HG03354 (cell line): ENCODE measurements around the gene STK10.

Source experiments
- ATAC-seq: cut with Tn5 transposase; IDR thresholded peaks from one replicate; pipeline ENCODE4 v1.9.1; 2021; ENCODE audit warnings: mild to moderate bottlenecking; ENCODE audit not compliant: unreplicated experiment, poor library complexity, severe bottlenecking

STK10 gene

GRCh38 chr5:172146748-172147092 lies 41.3 kb downstream of the STK10 start:
- ATAC-seq = no peak

- ATAC-seq = no peak
These were observed 41.9 kb downstream of the STK10 start for GRCh38 chr5:172145870-172146747.

- ATAC-seq = no peak
These were observed 42.8 kb downstream of the STK10 start for GRCh38 chr5:172144931-172145869.

GRCh38 chr5:172144291-172144815 lies 43.7 kb downstream of the STK10 start:
- peak; percentile 70 for ATAC-seq

GRCh38 chr5:172143875-172144274 lies 44.1 kb downstream of the STK10 start:
- ATAC-seq = no peak

GRCh38 chr5:172142709-172143215 lies 45.3 kb downstream of the STK10 start:
- ATAC-seq = no peak

- no peak for ATAC-seq
These were observed 46.1 kb downstream of the STK10 start for GRCh38 chr5:172141949-172142319.

- ATAC-seq = no peak
These were observed 47.2 kb downstream of the STK10 start for GRCh38 chr5:172140866-172141265.

GRCh38 chr5:172140120-172140519 lies 47.9 kb downstream of the STK10 start:
- no peak for ATAC-seq

GRCh38 chr5:172137046-172137445 lies 51.0 kb downstream of the STK10 start:
- ATAC-seq = no peak

GRCh38 chr5:172133359-172134029 lies 54.5 kb downstream of the STK10 start:
- ATAC-seq = no peak

GRCh38 chr5:172131690-172132089 lies 56.3 kb downstream of the STK10 start:
- ATAC-seq = no peak

GRCh38 chr5:172129256-172129910 lies 58.6 kb downstream of the STK10 start:
- ATAC-seq = no peak

GRCh38 chr5:172127581-172127980 lies 60.4 kb downstream of the STK10 start:
- no peak for ATAC-seq

GRCh38 chr5:172123269-172123692 lies 64.7 kb downstream of the STK10 start:
- ATAC-seq = no peak

GRCh38 chr5:172119921-172120688 lies 67.9 kb downstream of the STK10 start:
- ATAC-seq = no peak

GRCh38 chr5:172118891-172119290 lies 69.1 kb downstream of the STK10 start:
- no peak for ATAC-seq

- ATAC-seq = no peak
These were observed 69.9 kb downstream of the STK10 start for GRCh38 chr5:172117977-172118701.
